Chondrocyte (in vitro differentiated cells): ENCODE results near the gene KIAA1328. TPM values are rescaled to one million over a fixed set of nuclear protein-coding genes. Genes with fewer than 3 reads are reported as not detected.

ENCODE experiments used
- DNase-seq: peaks from one replicate; pipeline ENCODE4 v3.0.0; 2021; ENCODE audit warnings: mixed read lengths, low spot score
- H3K27ac Mint-ChIP-seq: one replicate; pipeline ENCODE4 v1.8.0; 2021; ENCODE audit warnings: mild to moderate bottlenecking, moderate library complexity, mixed read lengths; ENCODE audit not compliant: unreplicated experiment
- H3K27me3 Mint-ChIP-seq: 2 replicates; pipeline ENCODE4 v1.8.0; 2021; ENCODE audit warnings: low read depth, mixed read lengths
- H3K36me3 Mint-ChIP-seq: 2 replicates; pipeline ENCODE4 v1.8.0; 2021; ENCODE audit warnings: low read depth, mixed read lengths
- H3K4me1 Mint-ChIP-seq: 2 replicates; pipeline ENCODE4 v1.8.0; 2021; ENCODE audit warnings: low read depth, mild to moderate bottlenecking, mixed read lengths
- H3K4me3 Mint-ChIP-seq: one replicate; pipeline ENCODE4 v1.8.0; 2021; ENCODE audit warnings: mild to moderate bottlenecking, moderate library complexity, mixed read lengths; ENCODE audit not compliant: unreplicated experiment
- H3K9me3 Mint-ChIP-seq: 2 replicates; pipeline ENCODE4 v1.8.0; 2021; ENCODE audit warnings: low read depth, mixed read lengths
- total RNA-seq: library from RNA; stranded (reverse); gene quantifications from 3 replicates; pipeline ENCODE4 v1.2.1, GENCODE V29; 2021
- TF ChIP-seq, protein P1 (sequence below): fragments of 200-600 bp; sonication (generic); IDR thresholded peaks from 2 replicates; pipeline ENCODE4 v1.5.0; 2021; ENCODE audit warnings: antibody characterized with exemption, mild to moderate bottlenecking, moderate library complexity

KIAA1328 gene
- total RNA-seq, 1 donor from 2014 or later = 6.3 TPM

DNA sequence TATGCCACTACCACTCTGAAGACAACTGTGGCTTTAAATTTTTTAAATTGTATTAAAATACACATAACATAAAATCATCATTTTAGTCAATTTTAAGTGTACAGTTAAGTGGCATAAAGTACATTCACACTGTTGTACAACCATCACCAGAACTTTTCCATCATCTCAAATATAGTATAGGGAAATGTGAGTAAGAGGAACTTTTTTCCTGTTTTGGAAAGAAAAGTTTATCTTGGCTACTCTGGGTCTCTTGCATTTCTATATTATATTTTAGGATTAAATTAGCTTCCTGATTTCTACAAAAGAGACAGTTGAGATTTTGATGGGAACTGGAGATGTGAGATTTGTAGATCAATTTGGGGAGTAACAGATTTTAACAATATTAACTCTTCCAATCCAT lies 3.4 kb upstream of the KIAA1328 start:
- Mint-ChIP-seq H3K4me3 (no peak overlapping the region), H3K4me1 (peaks cover 28% of the 10 kb centered on the region), H3K27me3 (no peaks in the 10 kb centered on the region), H3K36me3 (peaks cover 2% of the 10 kb centered on the region), H3K27ac (no peak overlapping the region), H3K9me3 (no peaks in the 10 kb centered on the region)
- TF ChIP-seq, protein P1, sequence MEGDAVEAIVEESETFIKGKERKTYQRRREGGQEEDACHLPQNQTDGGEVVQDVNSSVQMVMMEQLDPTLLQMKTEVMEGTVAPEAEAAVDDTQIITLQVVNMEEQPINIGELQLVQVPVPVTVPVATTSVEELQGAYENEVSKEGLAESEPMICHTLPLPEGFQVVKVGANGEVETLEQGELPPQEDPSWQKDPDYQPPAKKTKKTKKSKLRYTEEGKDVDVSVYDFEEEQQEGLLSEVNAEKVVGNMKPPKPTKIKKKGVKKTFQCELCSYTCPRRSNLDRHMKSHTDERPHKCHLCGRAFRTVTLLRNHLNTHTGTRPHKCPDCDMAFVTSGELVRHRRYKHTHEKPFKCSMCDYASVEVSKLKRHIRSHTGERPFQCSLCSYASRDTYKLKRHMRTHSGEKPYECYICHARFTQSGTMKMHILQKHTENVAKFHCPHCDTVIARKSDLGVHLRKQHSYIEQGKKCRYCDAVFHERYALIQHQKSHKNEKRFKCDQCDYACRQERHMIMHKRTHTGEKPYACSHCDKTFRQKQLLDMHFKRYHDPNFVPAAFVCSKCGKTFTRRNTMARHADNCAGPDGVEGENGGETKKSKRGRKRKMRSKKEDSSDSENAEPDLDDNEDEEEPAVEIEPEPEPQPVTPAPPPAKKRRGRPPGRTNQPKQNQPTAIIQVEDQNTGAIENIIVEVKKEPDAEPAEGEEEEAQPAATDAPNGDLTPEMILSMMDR = no peak
- no peak for DNase-seq

DNA sequence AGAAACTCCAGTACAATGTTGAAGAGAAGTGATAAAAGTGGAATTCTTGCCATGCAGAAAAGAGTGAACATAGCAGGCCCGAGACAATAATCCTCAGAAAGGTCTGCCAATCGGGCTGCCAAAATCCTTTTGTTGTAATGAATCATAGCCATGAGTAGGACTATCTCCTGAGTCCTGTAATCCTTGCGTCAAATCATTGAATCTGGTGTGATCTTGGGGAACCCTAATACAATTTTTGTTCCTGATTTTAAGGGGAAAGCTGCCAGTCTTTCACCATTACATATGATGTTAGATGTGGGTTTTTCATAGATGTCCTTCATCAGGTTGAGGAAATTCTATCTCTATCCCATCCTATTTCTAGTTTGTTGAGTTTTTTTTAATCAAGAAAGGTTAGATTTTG lies 2.4 kb upstream of the KIAA1328 start:
- TF ChIP-seq, protein P1 = no peak
- Mint-ChIP-seq H3K4me1 (peaks cover 33% of the 10 kb centered on the region), H3K27me3 (no peaks in the 10 kb centered on the region), H3K4me3 (no peak overlapping the region), H3K9me3 (no peaks in the 10 kb centered on the region), H3K36me3 (peaks cover 2% of the 10 kb centered on the region), H3K27ac (no peak overlapping the region)
- DNase-seq = no peak

DNA sequence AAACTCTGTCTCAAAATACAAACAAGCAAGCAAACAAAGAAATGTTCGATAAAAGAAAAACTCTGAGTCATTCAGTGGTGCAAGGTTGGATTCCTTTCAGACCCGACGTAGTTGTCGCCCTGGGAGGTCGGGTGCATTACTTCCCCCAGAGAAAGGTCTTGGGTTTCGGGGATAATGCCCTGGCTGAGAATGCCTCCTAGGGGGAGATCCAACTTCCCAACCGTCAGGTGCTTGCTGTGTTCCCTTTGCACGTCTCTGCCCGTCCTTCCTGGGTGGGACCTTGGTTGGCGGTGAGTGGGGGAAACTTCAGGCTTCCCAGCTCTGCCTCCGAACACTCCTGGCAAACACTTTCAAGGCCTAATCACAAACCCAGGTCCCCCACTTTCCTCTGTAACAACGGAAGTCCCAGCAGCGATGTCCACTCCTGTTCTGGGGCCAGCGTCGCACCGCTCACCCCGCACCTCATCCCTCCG lies 734 bp upstream of the KIAA1328 start:
- DNase-seq = no peak
- peaks cover 2% of the 10 kb centered on the region for H3K36me3 Mint-ChIP-seq
- H3K4me3 Mint-ChIP-seq = peak overlapping the region; percentile 98
- peak overlapping the region; percentile 96 for H3K27ac Mint-ChIP-seq
- TF ChIP-seq, protein P1 = peak; percentile 11
- no peaks in the 10 kb centered on the region for H3K9me3 Mint-ChIP-seq
- H3K27me3 Mint-ChIP-seq = no peaks in the 10 kb centered on the region
- peaks cover 34% of the 10 kb centered on the region for H3K4me1 Mint-ChIP-seq

- no peak for DNase-seq
- Mint-ChIP-seq H3K4me3 (peak overlapping the region; percentile 98), H3K27me3 (no peaks in the 10 kb centered on the region), H3K4me1 (peaks cover 27% of the 10 kb centered on the region), H3K36me3 (peaks cover 2% of the 10 kb centered on the region), H3K27ac (peak overlapping the region; percentile 96), H3K9me3 (no peaks in the 10 kb centered on the region)
- TF ChIP-seq, protein P1 = peak; percentile 43
Observed at GRCh38 chr18:36829362-36830157, 633 bp downstream of the KIAA1328 start.

- Mint-ChIP-seq H3K4me3 (peak overlapping the region; percentile 98), H3K4me1 (peaks cover 27% of the 10 kb centered on the region), H3K27ac (no peak overlapping the region), H3K36me3 (peaks cover 2% of the 10 kb centered on the region), H3K9me3 (no peaks in the 10 kb centered on the region), H3K27me3 (no peaks in the 10 kb centered on the region)
- TF ChIP-seq, protein P1 = no peak
- DNase-seq = no peak
Observed at GRCh38 chr18:36830158-36830495, 1.2 kb downstream of the KIAA1328 start.
